IPS DF 6.9 (cell line): Measurements from ENCODE around the gene FUCA2.
"Not testable (repeated sequence)": the region's sequence is repeated elsewhere in the genome, so short reads cannot be mapped to it uniquely, and the experiment has no call there.

Experiments
- DNase-seq: peaks from one replicate; pipeline ENCODE4 v3.0.0-alpha.2; 2013; ENCODE audit warnings: low read depth, low spot score
- H3K27ac ChIP-seq: one replicate; pipeline ENCODE4 v1.5.1; 2013; ENCODE audit warnings: low read length, control low read depth
- H3K27me3 ChIP-seq: 2 replicates; pipeline ENCODE4 v1.6.1; 2013; ENCODE audit warnings: mild to moderate bottlenecking, low read length; ENCODE audit not compliant: control insufficient read depth, insufficient read depth
- H3K36me3 ChIP-seq: 2 replicates; pipeline ENCODE4 v1.6.1; 2013; ENCODE audit warnings: low read length; ENCODE audit not compliant: control insufficient read depth, insufficient read depth
- H3K4me1 ChIP-seq: 2 replicates; pipeline ENCODE4 v1.6.1; 2013; ENCODE audit warnings: low read length; ENCODE audit not compliant: control insufficient read depth, insufficient read depth
- H3K4me3 ChIP-seq: 2 replicates; pipeline ENCODE4 v1.5.1; 2013; ENCODE audit warnings: mild to moderate bottlenecking, low read length
- H3K9me3 ChIP-seq: 2 replicates; pipeline ENCODE4 v1.6.1; 2013; ENCODE audit warnings: low read length, inconsistent platforms; ENCODE audit not compliant: control insufficient read depth, insufficient read depth
- WGBS: extraction: QIAGEN DNeasy Blood & Tissue Kit; methylation state at CpG from one replicate; pipeline ENCODE4 v1.1.7; 2013; ENCODE audit warnings: mixed read lengths, missing lambda C conversion rate; ENCODE audit not compliant: insufficient read length, insufficient coverage; 5-methylcytosine and 5-hydroxymethylcytosine counted together

The FUCA2 gene

GRCh38 chr6:143516690-143517446 is 5.3 kb upstream of the FUCA2 start:
- no CpG with 5 or more reads among the region's 2 CpGs for WGBS
- H3K9me3 ChIP-seq: no peaks in the 10 kb centered on the region
- no peak overlapping the region for H3K27ac ChIP-seq
- no peaks in the 10 kb centered on the region; the same call in 1 of the 2 replicates for H3K27me3 ChIP-seq
- no peak for DNase-seq
- H3K4me1 ChIP-seq: peaks cover 3% of the 10 kb centered on the region
- no peaks in the 10 kb centered on the region for H3K36me3 ChIP-seq
- no peak overlapping the region for H3K4me3 ChIP-seq

- H3K9me3 ChIP-seq: no peaks in the 10 kb centered on the region
- no peak overlapping the region for H3K4me3 ChIP-seq
- H3K27ac ChIP-seq: no peak overlapping the region
- DNase-seq: no peak
- no peaks in the 10 kb centered on the region for H3K36me3 ChIP-seq
- H3K4me1 ChIP-seq: peaks cover 4% of the 10 kb centered on the region
- no peaks in the 10 kb centered on the region; the same call in 1 of the 2 replicates for H3K27me3 ChIP-seq
- no CpG with 5 or more reads among the region's 7 CpGs for WGBS
These were observed 4.3 kb upstream of the FUCA2 start for GRCh38 chr6:143515766-143516355.

- Histone ChIP-seq H3K27ac (no peak overlapping the region), H3K4me3 (no peak overlapping the region), H3K27me3 (no peaks in the 10 kb centered on the region; the same call in 1 of the 2 replicates), H3K9me3 (no peaks in the 10 kb centered on the region), H3K4me1 (peaks cover 4% of the 10 kb centered on the region), H3K36me3 (no peaks in the 10 kb centered on the region)
- no CpG with 5 or more reads among the region's 12 CpGs for WGBS
- DNase-seq: no peak
These were observed 3.7 kb upstream of the FUCA2 start for GRCh38 chr6:143515061-143515760.

GRCh38 chr6:143513410-143513809 is 1.9 kb upstream of the FUCA2 start:
- peaks cover 4% of the 10 kb centered on the region for H3K4me1 ChIP-seq
- no CpG with 5 or more reads among the region's 4 CpGs for WGBS
- no peaks in the 10 kb centered on the region for H3K9me3 ChIP-seq
- no peaks in the 10 kb centered on the region for H3K36me3 ChIP-seq
- no peak overlapping the region for H3K4me3 ChIP-seq
- H3K27ac ChIP-seq: no peak overlapping the region
- DNase-seq: no peak
- H3K27me3 ChIP-seq: no peaks in the 10 kb centered on the region

- not testable (repeated sequence) for H3K36me3 ChIP-seq, H3K9me3 ChIP-seq, H3K27me3 ChIP-seq, H3K4me1 ChIP-seq, H3K27ac ChIP-seq, DNase-seq, H3K4me3 ChIP-seq
- WGBS: no CpG with 5 or more reads among the region's 13 CpGs
These were observed 1.2 kb downstream of the FUCA2 start for GRCh38 chr6:143510326-143510725.

- H3K27ac ChIP-seq: no peak overlapping the region
- no peak for DNase-seq
- H3K36me3 ChIP-seq: peaks cover 2% of the 10 kb centered on the region; the same call in 1 of the 2 replicates
- peaks cover 2% of the 10 kb centered on the region for H3K4me1 ChIP-seq
- no peak overlapping the region for H3K4me3 ChIP-seq
- no CpG with 5 or more reads among the region's 6 CpGs for WGBS
- H3K27me3 ChIP-seq: no peaks in the 10 kb centered on the region
- no peaks in the 10 kb centered on the region for H3K9me3 ChIP-seq
These were observed 4.0 kb downstream of the FUCA2 start for GRCh38 chr6:143507358-143508145.

- H3K27me3 ChIP-seq: no peaks in the 10 kb centered on the region
- H3K4me1 ChIP-seq: no peaks in the 10 kb centered on the region; the same call in none of the 2 replicates
- peaks cover 2% of the 10 kb centered on the region; the same call in 1 of the 2 replicates for H3K36me3 ChIP-seq
- no CpG with 5 or more reads among the region's 2 CpGs for WGBS
- H3K4me3 ChIP-seq: no peak overlapping the region
- DNase-seq: no peak
- no peak overlapping the region for H3K27ac ChIP-seq
- H3K9me3 ChIP-seq: no peaks in the 10 kb centered on the region
These were observed 4.9 kb downstream of the FUCA2 start for GRCh38 chr6:143506620-143507019.

GRCh38 chr6:143506199-143506598 is 5.3 kb downstream of the FUCA2 start:
- Histone ChIP-seq H3K9me3 (no peaks in the 10 kb centered on the region), H3K27me3 (no peaks in the 10 kb centered on the region), H3K36me3 (peaks cover 4% of the 10 kb centered on the region; the same call in 1 of the 2 replicates), H3K27ac (no peak overlapping the region), H3K4me1 (no peaks in the 10 kb centered on the region; the same call in none of the 2 replicates), H3K4me3 (no peak overlapping the region)
- no peak for DNase-seq
- WGBS: no CpG with 5 or more reads among the region's 6 CpGs

- no peak for DNase-seq
- Histone ChIP-seq H3K27ac (no peak overlapping the region), H3K4me3 (no peak overlapping the region), H3K36me3 (peaks cover 4% of the 10 kb centered on the region; the same call in 1 of the 2 replicates), H3K27me3 (no peaks in the 10 kb centered on the region), H3K9me3 (no peaks in the 10 kb centered on the region), H3K4me1 (no peaks in the 10 kb centered on the region; the same call in 1 of the 2 replicates)
- WGBS: no CpG with 5 or more reads among the region's 2 CpGs
These were observed 6.0 kb downstream of the FUCA2 start for GRCh38 chr6:143505537-143505936.

- no peak overlapping the region for H3K4me3 ChIP-seq
- no peaks in the 10 kb centered on the region for H3K9me3 ChIP-seq
- peaks cover 7% of the 10 kb centered on the region; the same call in 1 of the 2 replicates for H3K36me3 ChIP-seq
- H3K27me3 ChIP-seq: no peaks in the 10 kb centered on the region
- no peaks in the 10 kb centered on the region; the same call in 1 of the 2 replicates for H3K4me1 ChIP-seq
- WGBS: no CpG with 5 or more reads among the region's 5 CpGs
- no peak for DNase-seq
- H3K27ac ChIP-seq: no peak overlapping the region
These were observed 6.4 kb downstream of the FUCA2 start for GRCh38 chr6:143505111-143505510.
